ENCODE measurements around the gene SPAAR. TPM values are rescaled to one million over a fixed set of nuclear protein-coding genes. Genes with fewer than 3 reads are reported as not detected.

SPAAR gene
- total RNA-seq, 1 experiment from 2014 or later = 0.72 TPM

GRCh38 chr9:35940458-35941407 lies 31.4 kb downstream of the SPAAR start:
- TF ChIP-seq EZH2 (IDR thresholded peaks at IDR 0.05; ENCODE audit: low read depth) = no peak
- Histone ChIP-seq H3K79me2 (ENCODE audit: low read depth) (no peaks in the 10 kb centered on the region), H3K27me3 (ENCODE audit: insufficient read depth, low read depth) (no peaks in the 10 kb centered on the region), H3K9me2 (ENCODE audit: insufficient read depth) (no peaks in the 10 kb centered on the region), H3K36me3 (ENCODE audit: low read depth) (no peaks in the 10 kb centered on the region), H2AFZ (no peak overlapping the region), H3K9me3 (ENCODE audit: insufficient read depth, low read depth) (no peaks in the 10 kb centered on the region), H3K4me3 (no peak overlapping the region), H3K27ac (no peak overlapping the region), H3F3A (ENCODE audit: insufficient read depth, low read depth) (peaks cover 11% of the 10 kb centered on the region; the same call in 1 of the 2 replicates), H4K20me1 (ENCODE audit: insufficient read depth) (no peaks in the 10 kb centered on the region), H3K4me1 (replicated peaks; ENCODE audit: insufficient read depth) (peaks cover 20% of the 10 kb centered on the region), H3K4me2 (no peak overlapping the region)
- no peak for DNase-seq
- intact Hi-C loops (cut with micrococcal nuclease; ENCODE audit: unreplicated experiment) = loop anchor here (5.0 kb wide), 1 partner anchor 617 kb away; no protein-coding TSS in a partner anchor
- CTCF ChIA-PET = no interaction called here
- no TSS peak for BruUV-seq (replicated peaks)
- POLR2A ChIA-PET (ENCODE audit: unreplicated experiment) = interaction anchor here (0.5 kb wide), 1 partner anchor 248 kb away, joined by 3 read pairs; no protein-coding TSS in a partner anchor

- TF ChIP-seq EZH2 (IDR thresholded peaks at IDR 0.05; ENCODE audit: low read depth) (no peak), CTCF (conservative IDR thresholded peaks at IDR 0.05) (no peak)
- H3K4me1 ChIP-seq (replicated peaks; ENCODE audit: insufficient read depth) = peaks cover 20% of the 10 kb centered on the region
- no peak overlapping the region for H2AFZ ChIP-seq
- no TSS peak for BruUV-seq (replicated peaks)
- no peak overlapping the region for H3K27ac ChIP-seq
- intact Hi-C loops (cut with micrococcal nuclease; ENCODE audit: unreplicated experiment) = loop anchor here (5.0 kb wide), 1 partner anchor 615 kb away; no protein-coding TSS in a partner anchor
- no peak overlapping the region for H3K4me3 ChIP-seq
- DNase-seq = no peak
- H3F3A ChIP-seq (ENCODE audit: insufficient read depth, low read depth) = peaks cover 11% of the 10 kb centered on the region; the same call in 1 of the 2 replicates
- H3K4me2 ChIP-seq = no peak overlapping the region
- no peaks in the 10 kb centered on the region for H3K27me3 ChIP-seq (ENCODE audit: insufficient read depth, low read depth)
- CTCF ChIA-PET = no interaction called here
- POLR2A ChIA-PET (ENCODE audit: unreplicated experiment) = no interaction called here
- no peaks in the 10 kb centered on the region for H3K9me3 ChIP-seq (ENCODE audit: insufficient read depth, low read depth)
- no peaks in the 10 kb centered on the region for H3K9me2 ChIP-seq (ENCODE audit: insufficient read depth)
- H3K79me2 ChIP-seq (ENCODE audit: low read depth) = no peaks in the 10 kb centered on the region
- no peaks in the 10 kb centered on the region for H3K36me3 ChIP-seq (ENCODE audit: low read depth)
- H4K20me1 ChIP-seq (ENCODE audit: insufficient read depth) = no peaks in the 10 kb centered on the region
These were observed 33.0 kb downstream of the SPAAR start for GRCh38 chr9:35942286-35942685.

GRCh38 chr9:35944173-35944572 lies 34.9 kb downstream of the SPAAR start:
- Histone ChIP-seq H3K4me2 (peak overlapping the region; percentile 51), H2AFZ (no peak overlapping the region), H3K9me2 (ENCODE audit: insufficient read depth) (no peaks in the 10 kb centered on the region), H3K4me1 (replicated peaks; ENCODE audit: insufficient read depth) (peaks cover 29% of the 10 kb centered on the region), H3K27me3 (ENCODE audit: insufficient read depth, low read depth) (no peaks in the 10 kb centered on the region), H3K79me2 (ENCODE audit: low read depth) (no peaks in the 10 kb centered on the region), H3K27ac (peak overlapping the region; percentile 16; the same call in 1 of the 2 replicates), H3K36me3 (ENCODE audit: low read depth) (no peaks in the 10 kb centered on the region), H4K20me1 (ENCODE audit: insufficient read depth) (no peaks in the 10 kb centered on the region), H3K9me3 (ENCODE audit: insufficient read depth, low read depth) (no peaks in the 10 kb centered on the region), H3K4me3 (no peak overlapping the region), H3F3A (ENCODE audit: insufficient read depth, low read depth) (peaks cover 15% of the 10 kb centered on the region; the same call in 1 of the 2 replicates)
- ChIA-PET CTCF (interaction anchor here (0.6 to 1.5 kb wide), 2 partner anchors 11 to 41 kb away, joined by 4 to 6 read pairs; no protein-coding TSS in a partner anchor), POLR2A (ENCODE audit: unreplicated experiment) (no interaction called here)
- intact Hi-C loops (cut with micrococcal nuclease; ENCODE audit: unreplicated experiment) = loop anchor here (5.0 kb wide), 1 partner anchor 613 kb away; no protein-coding TSS in a partner anchor
- DNase-seq = no peak
- TF ChIP-seq EZH2 (IDR thresholded peaks at IDR 0.05; ENCODE audit: low read depth) (no peak), CTCF (conservative IDR thresholded peaks at IDR 0.05) (no peak)
- BruUV-seq (replicated peaks) = no TSS peak
